HG03025 (cell line): ENCODE data around the gene RNGTT.

ENCODE experiments used
- ATAC-seq: cut with Tn5 transposase; IDR thresholded peaks from one replicate; pipeline ENCODE4 v1.9.1; 2021; ENCODE audit warnings: mild to moderate bottlenecking, moderate library complexity; ENCODE audit not compliant: unreplicated experiment, low FRiP score

The RNGTT gene

DNA sequence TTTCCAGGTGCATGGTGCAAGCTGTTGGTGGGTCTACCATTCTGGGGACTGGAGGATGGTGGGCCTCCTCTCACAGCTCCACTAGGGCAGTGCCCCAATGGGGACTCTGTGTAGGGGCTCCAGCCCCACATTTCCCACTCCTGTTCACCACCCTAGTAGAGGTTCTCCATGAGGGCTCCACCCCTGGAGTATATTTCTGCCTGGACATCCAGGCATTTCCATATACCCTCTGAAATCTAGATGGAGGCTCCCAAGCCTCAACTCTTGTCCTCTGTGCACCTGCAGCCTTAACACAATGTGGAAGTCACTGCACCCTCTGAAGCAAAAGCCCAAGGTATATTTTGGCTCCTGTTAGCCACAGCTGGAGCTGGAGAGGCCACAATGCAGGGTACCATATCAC lies 393.5 kb downstream of the RNGTT start:
- no peak for ATAC-seq

DNA sequence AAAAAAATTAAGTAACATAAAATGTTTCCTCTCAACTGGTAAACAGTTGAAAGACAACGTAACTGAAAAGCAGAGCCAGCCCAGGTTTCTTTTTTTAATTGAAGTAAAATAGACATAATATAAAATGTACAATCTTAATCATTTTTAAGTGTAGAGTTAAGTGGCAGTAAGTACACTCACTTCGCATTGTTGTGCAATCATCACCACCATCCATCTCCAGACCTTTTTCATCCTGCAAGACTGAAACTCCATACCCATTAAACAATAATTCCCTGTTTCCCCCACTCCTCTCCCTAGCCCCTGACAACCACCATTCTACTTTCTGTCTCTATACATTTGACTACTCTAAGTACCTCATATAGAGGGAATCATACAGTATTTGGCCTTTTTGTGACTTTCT lies 395.7 kb downstream of the RNGTT start:
- no peak for ATAC-seq

DNA sequence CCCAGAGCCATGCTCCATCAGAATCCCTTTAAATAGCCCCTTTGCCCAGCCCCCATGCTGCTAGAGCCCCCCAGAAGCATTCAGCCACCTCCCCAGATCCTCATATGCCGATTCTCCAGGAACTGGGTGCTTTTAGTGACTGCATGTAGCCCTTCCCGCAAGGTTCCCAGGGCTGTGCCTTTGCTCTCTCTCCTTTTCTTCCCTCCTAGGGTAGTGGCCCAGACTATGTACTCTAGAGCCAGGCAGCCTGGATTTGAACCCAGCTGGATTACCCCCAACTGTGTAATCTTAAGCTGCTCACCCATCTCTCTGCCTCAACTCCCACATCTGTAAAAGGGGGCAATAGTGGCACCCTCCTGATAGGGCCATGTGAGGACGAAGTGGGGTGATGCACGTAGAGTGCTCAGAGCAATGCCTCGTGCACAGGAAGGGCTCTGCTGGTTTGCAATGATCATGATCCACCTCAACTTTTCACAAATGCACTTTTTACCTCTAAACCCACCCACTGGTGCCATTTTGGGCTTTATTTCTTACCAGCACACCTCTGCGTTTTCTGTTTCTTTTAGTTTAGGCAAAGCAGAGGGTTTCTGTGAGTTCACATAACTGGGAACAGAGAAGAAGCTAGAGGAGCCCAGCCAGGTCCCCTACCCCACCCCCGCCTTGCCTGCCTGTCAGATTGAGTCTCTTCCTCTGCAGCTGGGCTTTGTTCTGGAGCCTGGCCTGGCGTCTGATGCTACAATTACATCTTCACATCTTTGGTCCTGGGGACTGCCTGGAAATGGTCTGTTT lies 396.5 kb downstream of the RNGTT start:
- ATAC-seq: peak; percentile 85

DNA sequence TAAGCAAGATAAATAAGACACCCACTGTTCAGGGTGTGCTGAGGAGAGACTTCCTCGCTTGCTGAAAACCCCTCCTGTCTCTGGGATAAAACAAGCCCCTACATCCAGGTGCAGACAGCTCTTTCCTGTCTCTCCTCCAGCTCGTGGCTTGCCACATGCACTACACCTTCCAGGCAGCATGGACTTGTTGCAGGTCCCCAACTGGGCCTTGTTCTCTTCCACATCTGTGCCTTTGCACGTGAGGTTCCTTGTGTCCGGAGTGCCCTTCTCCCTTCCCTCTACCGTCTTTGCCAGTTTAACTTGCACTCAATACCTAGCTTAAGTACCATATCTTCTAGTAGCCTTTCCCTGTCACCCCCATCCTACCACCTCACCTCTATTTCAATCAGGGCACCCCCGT lies 397.6 kb downstream of the RNGTT start:
- ATAC-seq: no peak

- no peak for ATAC-seq
Measured at GRCh38 chr6:88565409-88565811, 398.0 kb downstream of the RNGTT start.

DNA sequence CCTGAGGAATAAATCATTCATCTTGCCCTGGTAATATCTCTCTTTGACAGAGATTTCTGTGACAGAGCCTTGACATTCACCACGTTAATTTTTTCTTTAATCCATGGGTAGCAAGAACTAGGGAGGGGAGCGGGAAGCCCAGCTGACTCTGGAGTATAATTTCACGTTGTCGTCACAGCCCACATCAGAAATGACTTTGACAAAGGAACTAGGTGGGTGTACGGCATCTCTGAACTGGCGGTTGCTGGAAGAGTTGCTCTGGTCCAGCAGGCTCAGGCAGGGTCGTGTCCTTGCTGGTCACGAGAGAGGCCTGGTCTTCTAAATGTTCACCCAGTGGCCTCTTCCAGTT lies 400.2 kb downstream of the RNGTT start:
- ATAC-seq: no peak

DNA sequence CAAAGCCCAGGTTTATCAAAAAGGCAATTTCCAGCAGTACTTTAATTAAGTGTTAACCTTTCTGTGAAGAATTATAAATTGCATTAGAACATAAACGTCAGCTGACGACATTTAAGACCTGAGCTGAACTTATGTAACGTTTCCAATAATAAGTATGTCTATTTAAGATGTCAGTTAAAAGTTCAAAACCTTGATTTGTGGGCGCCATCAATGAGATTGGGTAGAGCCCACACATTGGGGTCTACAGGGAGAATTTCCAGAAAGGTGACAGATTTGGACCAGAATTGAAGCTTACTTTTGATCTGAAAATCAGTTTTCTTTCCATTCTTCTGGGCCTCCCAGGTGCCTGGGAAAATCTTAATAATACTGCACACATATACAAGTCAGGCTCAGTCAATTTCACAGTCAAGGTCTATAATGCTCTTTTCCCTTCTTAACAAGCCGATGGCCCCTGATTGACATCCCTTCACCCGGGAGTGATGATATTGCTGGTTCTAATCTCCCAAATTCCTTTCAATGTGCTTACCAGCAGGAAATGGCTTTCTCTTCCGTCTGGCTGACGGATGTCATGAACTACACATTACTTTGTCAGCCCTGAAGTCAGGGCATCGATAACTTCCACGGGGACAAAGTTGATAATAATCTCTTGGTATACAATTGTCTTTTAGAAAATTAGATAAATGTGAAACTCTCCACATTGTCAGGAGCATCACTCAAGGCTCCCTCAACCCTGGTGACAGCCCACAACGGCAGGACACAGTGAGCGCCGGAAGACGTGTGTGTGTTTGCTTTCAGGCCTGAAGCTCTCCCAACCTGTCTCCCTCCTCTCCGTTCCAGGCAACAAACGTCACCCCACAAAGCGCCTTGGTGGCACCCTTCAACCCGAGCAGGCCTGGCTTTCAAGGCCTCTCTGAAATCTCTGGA lies 400.8 kb downstream of the RNGTT start:
- no peak for ATAC-seq

DNA sequence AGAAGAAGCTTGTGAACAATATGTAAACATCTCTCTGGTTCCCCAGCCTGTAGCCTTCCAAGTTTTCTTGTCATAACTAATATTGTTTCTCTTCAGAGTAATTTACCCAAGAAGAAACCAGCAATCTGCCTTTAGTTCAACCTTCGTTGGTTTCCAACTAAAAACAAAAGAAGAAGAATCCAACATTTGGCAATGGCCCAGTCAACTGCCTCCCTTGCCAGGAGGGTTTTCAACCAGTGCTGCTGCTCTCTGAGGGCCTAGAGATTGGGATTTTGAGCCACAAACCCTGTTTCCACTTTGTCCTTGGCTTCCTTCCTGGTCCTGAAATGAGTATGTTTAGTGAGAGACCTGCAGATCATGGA lies 401.5 kb downstream of the RNGTT start:
- ATAC-seq: no peak

DNA sequence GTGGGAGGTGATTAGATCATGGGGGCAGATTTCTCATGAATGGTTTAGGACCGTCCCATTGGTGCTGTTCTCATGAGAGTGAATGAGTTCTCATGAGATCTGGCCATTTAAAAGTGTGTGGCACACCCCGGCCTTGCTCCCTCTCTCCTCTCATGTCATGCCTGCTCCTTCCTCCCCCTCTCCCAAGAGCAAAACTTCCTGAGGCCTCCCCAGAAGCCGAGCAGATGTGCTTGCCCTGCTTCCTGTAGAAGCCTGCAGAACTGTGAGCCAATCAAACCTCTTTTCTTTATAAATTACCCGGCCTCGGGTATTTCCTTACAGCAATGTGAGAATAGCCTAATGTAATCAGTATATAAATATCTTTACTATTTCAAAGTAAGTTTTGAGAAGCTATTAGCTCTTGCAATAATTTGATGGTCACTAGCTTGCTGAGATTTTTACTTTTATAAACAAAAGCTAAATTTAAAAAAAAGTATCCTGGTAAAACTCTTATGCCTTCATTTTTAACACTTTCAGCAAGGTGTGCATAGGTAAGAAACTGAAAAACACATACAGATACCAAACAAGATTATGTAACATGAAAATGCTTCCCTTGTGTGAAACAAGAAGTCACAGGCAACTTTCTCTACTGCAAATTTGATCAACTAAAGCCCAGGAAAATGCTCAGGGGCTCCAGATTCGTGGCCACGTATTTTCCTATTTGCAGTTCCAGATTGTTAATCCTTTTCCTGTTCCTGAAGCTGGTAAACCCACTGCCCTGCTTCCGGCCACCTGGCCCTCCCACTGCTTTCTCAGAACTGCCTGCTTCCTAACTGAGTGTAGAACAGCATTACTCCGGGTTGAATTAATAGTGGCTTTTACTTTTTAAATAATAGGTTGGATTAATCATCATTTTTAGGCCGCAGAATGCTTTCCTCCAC lies 402.1 kb downstream of the RNGTT start:
- ATAC-seq: no peak
